ENCODE data around the gene DPEP2.
A peak's percentile ranks its signal among the peaks of the same experiment; 100 is the strongest.
"Not testable (repeated sequence)": the region's sequence is repeated elsewhere in the genome, so short reads cannot be mapped to it uniquely, and the experiment has no call there.

Gene DPEP2

DNA sequence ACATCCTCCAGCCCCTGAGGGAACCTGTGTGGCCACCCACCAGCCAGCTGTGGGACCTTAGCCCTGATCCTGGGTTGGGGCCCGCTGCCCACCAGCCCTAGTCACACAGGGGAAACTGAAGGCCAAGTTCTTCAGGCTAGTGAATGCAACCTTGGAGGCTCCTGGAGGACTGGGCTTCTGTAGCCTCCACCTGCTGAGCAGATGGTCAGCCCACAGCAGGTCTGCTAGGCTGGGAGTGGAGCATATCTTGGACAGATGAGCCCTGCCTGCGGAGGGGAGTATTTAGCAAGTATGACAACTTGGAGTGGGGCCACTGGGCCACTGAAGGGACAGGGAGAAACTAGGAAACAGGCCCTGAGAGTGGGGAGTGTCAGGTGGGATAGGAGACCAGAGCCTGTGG is 23.1 kb downstream of the DPEP2 start:
- DNase-seq (ENCODE audit: low read depth in 3 of 3), result no peak

DNA sequence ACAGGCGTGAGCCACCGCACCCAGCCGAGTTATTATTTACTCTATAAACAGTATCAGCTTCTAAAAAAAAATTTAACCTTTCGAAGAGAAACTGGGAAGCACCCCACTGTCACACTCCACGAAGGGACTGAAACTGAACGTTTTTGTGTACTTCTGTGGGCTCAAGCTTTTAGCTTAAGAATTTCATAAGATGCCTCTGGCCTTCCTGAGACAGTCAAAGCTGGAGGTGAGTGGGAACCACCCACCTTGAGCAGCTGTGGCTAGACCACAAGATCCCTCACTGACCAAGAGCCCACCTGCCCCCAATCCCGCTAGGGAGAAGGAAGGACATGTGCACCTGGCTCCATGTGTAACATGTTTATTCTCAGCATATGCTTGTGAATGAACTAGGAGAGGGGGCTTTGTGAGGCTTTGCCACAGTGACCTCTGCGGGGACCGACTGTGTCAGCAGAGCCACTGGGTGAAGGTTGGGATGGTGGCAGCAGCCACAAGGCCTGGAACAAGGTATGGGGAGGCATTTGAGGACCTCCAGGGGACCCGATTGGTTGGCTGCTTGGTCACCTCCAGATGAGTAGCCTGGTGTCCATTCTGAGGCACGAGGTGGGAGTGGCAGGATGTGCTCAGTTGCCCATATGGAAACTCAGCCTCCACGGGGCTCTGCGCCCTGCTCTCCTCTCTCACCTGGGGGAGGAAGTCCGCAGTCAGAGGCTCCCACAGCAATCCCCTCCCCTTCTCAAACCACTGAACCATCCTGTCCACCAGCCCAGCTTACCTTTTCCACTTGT is 23.8 kb downstream of the DPEP2 start:
- no peak for DNase-seq (ENCODE audit: low read depth in 3 of 3)

DNA sequence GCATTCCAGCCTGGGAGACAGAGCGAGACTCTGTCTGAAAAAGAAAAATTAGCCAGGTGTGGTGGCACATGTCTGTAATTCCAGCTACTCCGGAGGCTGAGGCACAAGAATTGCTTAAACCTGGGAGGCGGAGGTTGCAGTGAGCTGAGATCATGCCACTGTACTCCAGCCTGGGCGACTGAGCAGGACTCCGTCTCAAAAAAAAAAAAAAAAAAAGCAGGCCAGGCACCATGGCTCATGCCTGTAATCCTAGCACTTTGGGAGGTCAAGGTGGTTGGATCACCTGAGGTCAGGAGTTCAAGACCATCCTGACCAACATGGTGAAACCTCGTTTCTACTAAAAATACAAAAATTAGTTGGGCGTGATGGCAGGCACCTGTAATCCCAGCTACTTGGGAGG is 27.0 kb downstream of the DPEP2 start:
- DNase-seq (ENCODE audit: low read depth in 3 of 3), result not testable (repeated sequence)

DNA sequence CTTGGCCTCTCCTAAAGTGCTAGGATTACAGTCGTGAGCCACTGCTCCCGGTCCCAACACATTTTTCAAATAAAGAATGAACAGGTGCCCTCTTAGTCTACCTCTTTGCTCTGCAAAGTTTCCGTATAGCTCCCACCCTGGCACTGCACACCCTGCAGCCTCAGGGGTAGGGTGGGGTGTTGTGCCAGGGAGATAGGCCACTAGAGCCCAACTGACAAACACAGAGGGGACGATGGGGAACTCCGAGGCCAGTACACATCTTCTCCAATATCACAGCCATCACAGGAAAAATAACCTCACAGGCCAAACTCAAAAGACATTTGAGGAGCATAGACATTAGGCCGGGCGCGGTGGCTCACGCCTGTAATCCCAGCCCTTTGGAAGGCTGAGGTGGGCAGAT is 28.2 kb downstream of the DPEP2 start:
- DNase-seq (ENCODE audit: low read depth in 3 of 3), result no peak

DNA sequence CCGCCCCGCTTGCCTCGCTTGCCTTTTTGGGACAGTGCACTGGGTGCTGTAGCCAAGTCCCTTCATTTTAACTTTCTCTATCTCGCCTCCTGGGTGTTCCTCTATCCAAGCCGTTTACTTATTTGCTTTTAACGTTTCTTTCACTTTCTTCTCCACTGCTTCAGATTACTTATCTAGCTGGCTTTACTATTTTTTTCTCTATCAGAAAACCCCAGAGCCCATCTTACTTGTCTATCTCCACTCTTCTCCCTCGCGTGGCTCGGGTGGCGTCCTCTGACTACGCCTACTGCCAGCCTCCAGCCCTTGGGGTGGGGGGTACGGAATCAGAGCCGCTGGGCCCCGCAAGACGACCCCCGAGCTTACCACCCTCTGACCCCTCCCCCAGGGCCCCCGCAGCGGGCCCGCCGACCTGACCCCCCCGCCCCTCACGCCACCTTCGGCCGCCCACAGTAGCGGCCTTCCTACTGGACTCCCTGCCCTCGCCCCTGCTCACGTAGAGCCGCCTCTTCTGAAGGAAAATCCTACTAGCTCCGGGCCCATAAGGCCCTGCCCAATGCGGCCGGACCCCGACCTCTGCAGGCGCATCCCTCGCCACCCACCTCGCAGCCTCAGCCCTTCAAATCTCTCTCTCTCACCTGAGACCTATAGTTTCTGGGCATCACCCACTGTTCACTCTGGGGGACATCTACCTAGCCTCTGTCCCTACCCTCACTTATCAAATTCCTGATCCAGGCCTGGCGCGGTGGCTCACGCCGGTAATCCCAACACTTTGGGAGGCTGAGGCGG is 29.8 kb downstream of the DPEP2 start:
- no peak for DNase-seq (ENCODE audit: low read depth in 3 of 3)

DNA sequence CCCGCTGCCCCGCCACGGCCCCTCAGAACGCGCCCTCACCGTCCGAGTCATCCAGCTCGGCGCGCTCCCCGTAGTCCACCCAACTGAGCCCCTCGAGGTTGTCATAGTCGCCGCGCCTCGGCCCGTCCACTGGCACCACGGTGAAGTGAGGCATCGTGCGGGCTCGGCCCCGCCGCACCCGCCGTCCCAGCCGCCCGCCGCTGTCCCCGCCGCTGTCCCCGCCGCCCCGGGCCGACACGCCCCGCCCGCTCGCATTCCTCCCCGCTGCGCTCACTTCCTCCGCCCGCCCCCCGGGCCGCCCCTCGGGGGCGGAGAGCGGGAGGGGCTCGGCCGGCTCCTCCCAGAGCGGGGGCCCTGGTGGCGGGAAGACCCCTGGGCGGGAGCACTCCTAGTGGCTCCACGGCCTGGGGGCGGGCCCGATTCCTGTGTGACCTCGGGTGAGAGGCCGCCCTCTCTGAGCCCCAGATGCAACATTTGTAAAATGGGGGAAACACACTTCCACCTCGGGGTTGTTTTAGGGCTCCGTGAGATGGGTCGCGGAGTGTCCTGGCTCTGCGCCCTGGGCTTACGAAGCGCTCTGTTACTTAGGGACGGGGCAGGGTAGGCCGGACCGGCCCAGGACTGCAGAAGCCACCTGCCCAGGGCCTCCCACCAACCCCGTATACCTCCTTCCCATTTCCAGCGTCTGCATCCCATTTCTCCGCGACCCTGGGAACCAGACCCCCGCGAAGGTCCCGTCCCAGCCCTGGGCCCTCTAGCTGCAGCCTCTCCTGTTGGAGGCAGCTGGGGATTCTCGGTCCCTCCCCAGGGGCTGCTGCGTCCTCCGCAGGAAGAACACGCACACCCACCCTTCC is 30.7 kb downstream of the DPEP2 start, which contains the start of gene SLC12A4:
Gene SLC12A4 (minus strand): TSS at position 238 of the 854 bp plus-strand sequence. CDS start 84 bp downstream, at position 154.
- peak; percentile 73 to 85 (median 82) for DNase-seq (ENCODE audit: low read depth in 3 of 3)

DNA sequence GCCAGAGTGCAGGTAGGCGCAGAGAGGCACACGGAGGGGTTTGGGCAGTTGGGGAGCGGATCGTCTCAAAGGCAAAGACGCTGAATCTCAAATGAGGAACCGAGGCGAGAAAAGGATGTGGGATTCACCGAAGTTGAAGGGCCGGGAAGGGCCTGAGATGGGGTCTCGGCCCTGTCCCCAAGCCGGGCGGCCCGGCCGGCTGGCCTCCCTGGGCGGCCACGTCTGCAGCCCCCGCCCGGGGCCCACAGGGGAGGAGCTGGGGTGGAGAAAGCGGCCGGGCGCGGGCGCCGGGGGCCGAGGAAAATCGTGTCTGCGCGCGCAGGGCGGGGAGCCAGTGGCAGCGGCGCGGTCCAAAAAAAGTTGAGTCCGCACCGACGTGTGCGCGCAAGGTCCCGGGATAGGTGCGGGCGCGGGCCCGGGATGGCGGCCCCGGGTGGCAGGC is 31.3 kb downstream of the DPEP2 start:
- DNase-seq (ENCODE audit: low read depth in 3 of 3), result peak in 1 of 3 donors; percentile 38

DNA sequence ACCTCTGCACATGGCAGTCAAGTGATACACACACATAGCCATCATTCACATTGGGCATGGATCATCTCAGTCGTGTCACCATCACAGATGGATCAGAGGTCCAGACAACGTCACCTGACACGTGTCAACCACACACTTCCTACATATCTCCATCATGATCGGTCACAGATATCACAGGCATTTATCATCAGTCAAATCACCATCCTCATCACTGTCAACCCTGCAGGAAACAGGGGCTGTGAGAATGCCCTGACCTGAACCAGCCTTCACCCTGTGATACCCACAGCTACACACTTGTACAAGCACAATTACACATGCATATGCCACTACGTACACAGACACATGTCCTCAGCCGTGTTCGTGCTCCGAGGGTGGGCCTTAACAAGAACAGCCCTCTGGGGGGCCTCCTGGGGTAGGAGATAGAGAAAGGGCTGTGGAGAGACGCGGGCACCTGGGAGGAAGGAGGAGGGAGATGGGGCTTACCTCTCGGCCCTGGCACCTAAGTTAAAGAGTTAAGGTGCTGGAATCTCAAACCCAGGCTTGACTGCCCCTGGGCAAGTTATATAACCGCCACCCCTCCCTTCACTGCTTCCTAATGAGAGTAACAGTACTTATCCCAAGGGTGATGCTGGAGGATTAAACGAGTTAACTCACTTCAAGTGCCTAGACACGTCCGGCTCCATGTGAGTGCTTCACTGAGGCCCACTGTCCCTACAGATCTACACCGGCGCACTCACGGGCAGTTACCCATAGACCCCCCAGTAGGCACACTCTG is 31.9 kb downstream of the DPEP2 start:
- DNase-seq (ENCODE audit: low read depth in 3 of 3), result no peak

DNA sequence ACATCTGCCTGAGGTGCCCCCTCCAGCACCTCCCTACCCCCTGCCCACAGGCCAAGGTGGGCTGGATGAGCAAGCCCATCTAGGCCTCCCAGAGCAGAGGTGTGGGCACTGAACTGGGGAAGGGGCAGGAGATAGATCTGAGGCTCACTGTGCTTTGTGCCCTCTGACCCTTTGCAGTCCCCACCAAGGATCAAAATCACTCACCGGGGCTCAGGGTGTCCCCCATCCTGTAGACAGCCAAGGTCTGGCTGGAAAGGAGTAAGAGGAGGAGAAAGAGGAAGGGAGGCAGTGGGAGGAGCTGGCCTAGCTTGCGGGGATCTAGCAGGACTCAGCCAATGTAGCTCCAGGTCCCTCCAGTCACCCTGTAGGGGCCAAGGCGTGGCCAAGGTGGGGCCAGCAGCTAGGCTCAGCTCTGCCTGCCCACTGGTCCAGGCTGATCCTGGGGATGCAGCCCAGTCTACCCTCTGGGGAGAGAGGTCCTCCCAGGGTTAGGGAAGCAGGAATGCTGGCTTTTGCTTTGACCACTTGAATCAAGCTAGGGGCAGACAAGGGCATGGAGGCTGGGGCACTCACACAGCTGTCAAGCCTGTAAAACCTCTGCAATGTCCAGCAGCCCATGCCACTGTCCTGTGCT is 32.6 kb downstream of the DPEP2 start:
- no peak for DNase-seq (ENCODE audit: low read depth in 3 of 3)

DNA sequence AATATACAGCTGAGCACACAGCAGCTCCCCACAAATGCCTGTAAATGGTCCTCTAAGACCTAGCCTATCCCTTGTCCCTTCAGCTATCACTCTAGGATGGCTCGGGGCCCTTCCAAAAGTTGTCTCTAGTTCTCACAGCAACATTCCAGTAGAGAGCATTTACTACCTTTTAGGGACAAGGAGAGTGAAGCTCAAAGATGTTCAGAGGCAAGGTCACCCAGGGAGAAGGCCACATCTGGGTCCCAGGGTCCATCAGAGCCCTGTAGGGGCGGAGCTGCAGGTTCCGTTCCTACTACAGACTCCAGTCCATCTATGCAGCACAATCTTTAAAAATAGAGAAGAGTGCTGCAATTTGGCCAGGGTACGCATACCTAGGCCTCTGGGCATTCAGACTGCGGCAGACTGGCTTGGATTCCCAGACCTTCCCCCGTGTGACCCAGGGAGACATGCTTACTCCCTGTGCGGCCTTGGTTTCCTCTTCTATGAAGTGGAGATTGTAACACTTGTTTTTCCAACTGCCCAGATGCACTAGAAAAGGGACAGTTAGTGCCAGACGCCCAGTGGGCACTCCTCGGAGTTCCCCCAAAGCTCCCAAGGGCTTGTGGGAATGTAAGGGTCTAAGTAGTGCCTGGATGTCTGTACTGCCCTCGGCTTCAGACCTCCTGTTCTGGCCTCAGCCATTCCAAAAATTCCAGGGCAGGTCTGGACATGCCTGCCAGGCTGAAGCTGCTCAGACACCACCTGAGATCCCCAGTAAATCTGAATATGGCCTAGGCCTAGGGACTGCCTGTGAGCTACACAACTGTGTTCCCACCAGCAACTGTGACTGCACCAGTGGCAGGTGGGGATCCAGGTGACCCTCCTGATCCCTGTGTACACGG is 33.4 kb downstream of the DPEP2 start:
- no peak for DNase-seq (ENCODE audit: low read depth in 3 of 3)

DNA sequence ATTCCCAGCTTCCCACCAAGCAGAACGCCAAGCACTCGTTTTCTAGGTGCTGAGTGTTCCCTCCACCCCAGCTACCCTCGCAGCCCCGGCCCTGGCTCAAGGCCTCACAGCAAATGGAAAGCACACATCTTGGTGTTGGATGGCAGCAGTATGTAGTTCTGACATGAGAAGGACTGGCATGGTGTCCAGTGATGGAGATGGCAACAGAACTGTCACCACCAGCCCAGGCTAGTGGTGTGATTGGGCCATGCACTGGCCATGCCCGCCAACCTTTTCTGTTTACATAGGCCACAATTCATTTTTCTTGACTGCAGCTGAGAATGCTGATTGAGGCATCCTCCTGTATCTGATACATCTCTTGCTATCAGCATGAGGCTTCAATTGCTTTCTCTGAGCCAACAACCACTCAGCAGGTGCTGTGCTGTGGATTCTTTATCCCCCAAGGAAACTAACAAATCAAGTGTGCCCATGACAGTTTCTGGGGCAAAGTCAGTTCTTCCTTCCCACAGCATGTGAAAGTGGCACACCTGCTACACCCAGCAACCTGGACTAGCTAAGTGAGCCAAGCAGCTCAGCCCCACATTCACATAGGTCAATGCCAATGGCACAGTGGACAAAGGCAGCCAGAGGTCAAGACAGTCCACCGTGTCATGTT is 34.7 kb downstream of the DPEP2 start:
- no peak for DNase-seq (ENCODE audit: low read depth in 3 of 3)

DNA sequence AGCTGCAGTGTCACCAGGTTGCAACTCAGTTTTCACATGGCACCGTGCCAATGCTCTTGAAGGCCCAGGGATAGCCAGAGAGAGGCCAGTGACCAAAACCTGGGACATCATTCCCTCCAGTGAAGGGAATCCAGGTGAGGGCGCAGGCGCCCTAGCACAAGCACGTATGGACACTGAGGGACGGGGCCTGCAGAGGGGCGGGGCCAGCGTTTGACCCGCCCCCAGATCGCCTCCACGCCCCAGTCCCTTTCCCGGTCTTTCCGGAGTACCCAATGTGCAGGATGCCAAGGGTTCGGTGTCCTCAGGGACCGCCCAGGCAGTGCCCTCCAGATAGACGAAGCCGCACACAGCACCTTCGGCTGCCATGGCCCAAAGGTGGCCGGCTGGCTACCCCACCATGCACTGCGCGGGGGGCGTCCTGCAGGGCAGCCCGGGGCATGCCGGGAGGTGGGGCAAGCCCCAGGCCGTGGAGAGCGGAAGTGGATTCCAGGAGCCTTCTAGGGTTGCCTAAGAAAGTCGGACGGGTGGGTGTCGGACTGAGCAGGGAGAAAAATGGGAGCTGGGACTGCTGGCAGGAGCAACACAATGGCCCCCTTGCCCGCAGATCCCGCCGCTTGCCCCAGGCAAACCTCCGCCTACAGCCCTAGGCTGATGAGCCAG is 35.5 kb downstream of the DPEP2 start:
- DNase-seq (ENCODE audit: low read depth in 3 of 3), result no peak

DNA sequence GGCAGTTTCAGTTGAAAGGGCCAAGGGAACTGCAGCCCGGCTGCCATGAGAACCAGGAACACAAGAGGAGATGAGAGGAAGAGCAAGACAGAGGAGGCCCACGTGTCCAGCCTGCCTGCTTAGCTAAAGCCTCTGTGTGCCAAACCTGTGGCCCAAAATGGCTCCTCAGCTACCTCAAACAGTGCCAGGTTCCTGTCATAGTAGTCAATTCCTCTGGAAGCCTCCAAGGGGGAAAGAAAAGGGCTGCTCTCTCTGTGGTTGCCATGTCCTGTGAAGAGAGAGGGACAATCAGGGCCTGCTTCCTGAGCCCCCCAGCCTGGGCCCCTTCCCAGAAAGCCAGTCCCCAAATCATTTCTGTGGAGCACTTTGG is 36.0 kb downstream of the DPEP2 start:
- DNase-seq (ENCODE audit: low read depth in 3 of 3), result no peak

DNA sequence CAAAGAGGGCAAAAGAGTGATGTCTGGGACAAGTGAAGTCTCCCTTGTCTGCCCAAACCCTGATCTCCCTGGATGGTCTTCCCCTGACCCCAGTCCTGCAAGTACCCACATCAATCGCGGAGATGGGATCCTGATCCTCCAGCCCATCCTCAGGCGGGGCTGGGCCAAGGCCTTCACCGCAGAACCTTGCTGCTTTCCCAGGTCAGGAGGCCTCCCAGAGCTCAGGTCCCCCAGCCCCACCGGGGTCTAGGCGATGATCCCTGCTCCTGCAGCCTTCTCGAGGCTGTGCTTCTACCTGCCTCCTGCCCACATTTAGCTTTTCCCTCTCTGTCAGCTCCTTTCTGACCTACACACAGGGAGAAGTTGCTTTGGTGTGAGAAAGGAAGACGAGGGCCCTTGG is 37.1 kb downstream of the DPEP2 start:
- DNase-seq (ENCODE audit: low read depth in 3 of 3), result no peak

DNA sequence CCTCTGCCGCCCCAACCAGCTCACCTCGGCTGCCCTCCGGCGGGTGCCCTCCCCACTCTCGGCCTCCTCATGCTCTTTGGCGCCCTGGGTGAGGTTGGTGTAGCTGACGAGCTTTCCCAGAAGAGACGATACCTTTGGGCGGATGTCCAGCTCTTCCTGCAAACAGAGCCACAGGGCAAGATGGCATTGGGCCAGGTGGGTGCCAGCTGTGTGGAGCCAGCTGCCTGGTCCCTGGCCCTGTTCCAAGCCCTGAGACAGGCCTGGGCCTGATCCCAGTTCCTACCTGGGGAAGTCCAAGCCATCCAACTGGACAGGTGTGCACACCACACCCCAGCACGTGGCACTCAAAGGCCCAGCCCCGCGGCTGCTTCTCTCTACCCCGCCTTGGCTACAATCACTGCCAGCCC is 37.7 kb downstream of the DPEP2 start:
- no peak for DNase-seq (ENCODE audit: low read depth in 3 of 3)

DNA sequence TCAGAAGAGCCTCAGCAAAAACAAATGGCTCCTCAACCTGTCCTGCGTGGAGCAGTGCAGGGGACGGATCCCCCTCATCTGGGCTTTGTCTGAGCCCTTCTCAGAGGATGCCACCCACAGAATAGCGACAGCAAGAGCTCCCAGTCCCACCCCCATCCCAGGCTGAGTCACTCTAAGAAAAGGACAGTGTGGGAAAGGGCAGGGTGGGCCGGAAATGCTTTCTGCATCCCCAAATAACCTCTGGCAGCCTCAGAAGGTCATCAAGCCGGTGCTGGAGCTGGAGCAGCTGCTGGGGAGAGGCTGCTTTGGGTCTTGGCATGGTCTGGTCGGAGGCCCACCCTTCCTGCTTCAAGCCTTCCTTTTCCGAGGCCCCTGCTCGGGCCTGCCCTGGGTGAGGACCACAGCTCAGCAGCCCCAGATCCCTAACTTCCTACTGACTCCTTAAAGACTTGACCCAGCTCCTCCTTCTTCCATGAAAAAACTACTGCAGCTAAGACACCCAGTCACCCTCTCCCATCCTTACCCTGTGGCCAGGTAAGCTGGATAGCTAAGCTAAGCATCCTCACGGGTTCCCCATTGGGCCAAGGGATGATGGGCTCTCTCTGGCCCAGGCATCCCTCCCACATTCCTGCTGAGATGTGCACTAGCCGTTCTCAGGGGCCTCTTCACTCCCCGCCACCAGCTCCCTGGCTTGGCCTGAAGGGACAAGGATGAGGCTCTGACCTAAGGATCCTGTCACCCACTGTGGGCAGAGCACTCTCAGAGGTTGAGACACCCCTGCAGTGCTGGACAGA is 39.6 kb downstream of the DPEP2 start:
- DNase-seq (ENCODE audit: low read depth in 3 of 3), result no peak

DNA sequence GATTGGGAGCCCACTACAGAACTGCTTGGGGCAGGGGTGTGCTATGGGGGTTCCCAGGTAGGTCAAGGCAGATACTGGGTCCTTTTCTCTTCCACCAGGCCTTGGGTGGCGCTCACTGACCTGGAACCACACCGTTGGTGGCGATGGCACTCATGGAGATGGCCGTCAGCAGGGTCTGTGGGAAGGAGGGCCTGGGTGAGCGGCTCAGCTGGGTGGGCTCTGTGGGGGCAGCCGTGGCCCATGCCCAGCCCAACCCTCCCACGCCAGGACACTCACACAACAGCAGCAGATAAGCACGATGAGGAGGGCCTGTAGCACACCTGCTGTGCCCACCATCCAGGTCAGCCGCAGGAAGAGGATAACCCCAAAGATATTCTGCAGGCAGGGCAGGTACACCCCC is 41.7 kb downstream of the DPEP2 start:
- no peak for DNase-seq (ENCODE audit: low read depth in 3 of 3)
